ENCODE data around the gene EEF1AKMT1.
"Not testable (repeated sequence)": the region's sequence is repeated elsewhere in the genome, so short reads cannot be mapped to it uniquely, and the experiment has no call there.

EEF1AKMT1 gene

DNA sequence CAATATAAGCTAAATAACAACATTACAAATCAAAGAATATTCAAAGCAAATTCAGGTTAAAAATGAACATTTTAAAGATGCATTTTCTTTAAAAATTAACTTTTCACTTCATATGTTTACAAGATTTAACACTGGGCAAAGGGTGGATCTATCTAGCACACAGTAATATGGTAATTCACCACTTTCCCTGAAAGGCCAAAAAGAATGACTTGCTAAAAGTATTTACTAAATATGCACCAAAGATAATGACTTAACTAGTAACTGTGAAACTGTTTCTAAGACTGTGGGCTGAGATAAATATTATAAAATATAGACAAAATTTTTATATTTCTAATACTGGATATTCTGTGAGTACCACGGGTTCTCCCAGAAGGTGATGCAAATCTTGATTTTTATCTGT is 4.5 kb upstream of the EEF1AKMT1 start:
- DNase-seq (ENCODE audit: extremely low read depth in 1 of 2, low read depth in 1 of 2) = no peak

DNA sequence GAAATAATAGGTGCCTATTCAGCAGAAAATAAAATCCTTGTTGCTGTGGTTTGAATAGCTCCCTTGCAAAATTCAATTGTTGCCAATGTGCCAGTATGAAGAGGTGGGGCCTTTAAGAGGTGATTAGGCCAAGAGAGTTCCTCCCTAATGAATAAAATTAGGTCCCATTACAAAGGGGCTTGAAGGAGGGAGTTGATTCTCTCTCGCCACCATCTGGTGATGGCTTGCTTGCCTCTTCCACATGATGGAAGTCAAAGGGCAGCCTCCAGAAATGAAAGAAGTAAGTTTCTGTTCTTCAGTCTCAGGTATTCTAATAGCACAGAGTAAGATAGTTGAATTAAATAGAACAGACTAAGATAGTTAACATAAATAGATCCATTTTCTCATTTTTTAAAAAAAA is 3.0 kb upstream of the EEF1AKMT1 start:
- DNase-seq (ENCODE audit: extremely low read depth in 1 of 2, low read depth in 1 of 2) = no peak

DNA sequence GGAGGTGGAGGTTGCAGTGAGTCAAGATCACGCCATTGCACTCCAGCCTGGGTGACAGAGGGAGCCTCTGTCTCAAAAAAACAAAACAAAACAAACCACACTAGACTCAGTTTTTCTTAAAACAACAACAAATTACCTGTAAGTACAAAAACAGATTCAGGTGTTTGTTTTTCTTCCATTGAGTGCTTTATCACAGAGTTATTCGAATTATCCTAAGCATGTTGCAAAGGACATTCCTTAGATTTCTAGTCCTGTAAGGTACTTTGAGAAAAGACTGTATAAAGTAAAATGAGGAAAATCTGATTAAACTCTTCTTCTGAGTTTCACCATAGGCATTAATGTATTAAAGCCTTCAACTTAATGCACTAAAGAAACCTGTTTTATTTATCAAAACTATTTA is 2.2 kb upstream of the EEF1AKMT1 start:
- no peak for DNase-seq (ENCODE audit: extremely low read depth in 1 of 2, low read depth in 1 of 2)

DNA sequence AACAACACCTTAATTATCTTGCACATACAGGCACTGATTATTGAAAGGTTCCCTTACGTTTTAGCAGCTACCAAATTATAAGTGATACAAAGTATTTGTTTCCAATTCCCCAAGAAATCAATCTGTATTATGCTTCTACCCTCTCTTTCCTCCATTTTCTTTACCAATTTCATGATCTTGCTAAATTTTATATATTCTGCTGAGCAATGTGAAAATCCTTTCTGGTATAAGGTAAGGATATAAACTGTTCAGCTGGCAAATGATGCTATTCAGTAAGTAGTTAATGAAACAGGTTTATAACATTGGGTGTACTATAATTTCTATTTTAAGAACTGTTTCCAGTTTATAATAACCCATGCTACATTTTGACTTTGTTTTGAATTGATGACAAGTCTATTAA is 985 bp upstream of the EEF1AKMT1 start:
- DNase-seq (ENCODE audit: extremely low read depth in 1 of 2, low read depth in 1 of 2) = no peak

DNA sequence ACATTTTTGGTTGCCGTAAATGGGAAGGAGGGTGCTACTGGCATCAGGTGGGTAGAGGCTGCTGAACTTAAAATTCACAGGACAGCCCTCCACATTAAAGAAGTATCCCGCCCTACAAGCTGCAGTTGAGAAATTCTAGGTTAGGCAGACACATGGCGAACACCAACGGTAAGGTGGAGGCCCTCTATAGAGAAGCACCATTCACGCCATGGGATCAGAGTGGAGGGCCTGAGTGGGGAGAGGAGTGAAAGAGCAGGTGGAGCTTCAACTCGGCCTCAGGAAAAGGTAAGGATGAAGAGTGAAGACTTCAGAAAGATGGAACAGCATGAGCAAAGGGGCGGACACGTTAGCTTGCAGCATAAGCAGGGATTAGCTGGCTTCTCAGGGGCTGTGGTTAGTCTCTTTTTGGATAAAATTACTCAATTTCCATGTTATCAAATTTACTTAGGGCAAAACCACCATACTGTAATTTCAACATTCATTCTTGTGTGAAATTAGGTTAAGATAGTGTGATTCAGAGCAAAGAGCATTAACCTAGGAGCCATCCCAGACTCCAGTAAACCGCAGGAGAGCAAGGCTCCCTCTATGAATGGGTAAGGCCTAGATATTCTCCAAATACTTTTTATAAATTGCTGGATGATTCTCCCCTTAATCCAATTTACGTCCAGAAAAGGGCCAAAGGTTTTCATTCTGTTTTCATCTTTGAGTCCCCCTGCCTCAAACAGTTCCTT is 1.2 kb downstream of the EEF1AKMT1 start:
- DNase-seq (ENCODE audit: extremely low read depth in 1 of 2, low read depth in 1 of 2) = no peak

DNA sequence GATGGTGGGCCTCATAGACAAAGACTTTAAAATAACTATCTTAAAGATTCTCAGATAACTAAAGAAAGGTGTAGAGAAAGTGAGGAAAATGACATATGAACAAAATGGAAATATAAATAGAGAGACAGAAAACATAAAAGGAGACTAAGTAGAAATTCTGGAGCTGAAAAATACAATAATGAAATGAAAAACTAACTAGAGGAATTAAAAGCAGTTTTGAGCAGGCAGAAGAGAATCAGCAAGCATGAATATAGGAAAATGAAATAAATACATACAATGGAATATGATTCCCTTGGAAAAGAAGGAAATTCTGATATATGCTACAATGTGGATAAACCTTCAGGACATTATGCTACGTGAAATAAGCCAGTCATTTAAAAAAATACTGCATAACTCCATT is 3.9 kb downstream of the EEF1AKMT1 start:
- DNase-seq (ENCODE audit: extremely low read depth in 1 of 2, low read depth in 1 of 2) = no peak

DNA sequence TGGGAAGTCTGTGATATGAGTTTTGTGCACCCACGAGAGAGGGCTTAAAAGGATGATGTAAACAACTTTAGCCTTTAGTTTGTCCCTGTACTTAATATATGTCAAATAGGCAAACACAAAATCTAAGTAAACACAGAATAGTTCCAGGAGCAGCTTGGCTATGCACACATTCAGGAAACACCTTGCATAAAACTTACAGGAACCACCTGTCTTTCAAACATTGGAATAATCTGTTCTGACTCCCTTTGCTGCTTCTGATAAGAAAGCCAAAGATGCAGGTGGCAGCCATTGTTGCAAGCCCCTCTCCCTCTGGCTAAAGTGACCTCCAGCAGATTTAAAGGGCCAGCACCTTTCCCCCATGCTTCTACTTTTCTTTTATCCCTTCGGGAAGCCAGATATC is 4.7 kb downstream of the EEF1AKMT1 start:
- no peak for DNase-seq (ENCODE audit: extremely low read depth in 1 of 2, low read depth in 1 of 2)

DNA sequence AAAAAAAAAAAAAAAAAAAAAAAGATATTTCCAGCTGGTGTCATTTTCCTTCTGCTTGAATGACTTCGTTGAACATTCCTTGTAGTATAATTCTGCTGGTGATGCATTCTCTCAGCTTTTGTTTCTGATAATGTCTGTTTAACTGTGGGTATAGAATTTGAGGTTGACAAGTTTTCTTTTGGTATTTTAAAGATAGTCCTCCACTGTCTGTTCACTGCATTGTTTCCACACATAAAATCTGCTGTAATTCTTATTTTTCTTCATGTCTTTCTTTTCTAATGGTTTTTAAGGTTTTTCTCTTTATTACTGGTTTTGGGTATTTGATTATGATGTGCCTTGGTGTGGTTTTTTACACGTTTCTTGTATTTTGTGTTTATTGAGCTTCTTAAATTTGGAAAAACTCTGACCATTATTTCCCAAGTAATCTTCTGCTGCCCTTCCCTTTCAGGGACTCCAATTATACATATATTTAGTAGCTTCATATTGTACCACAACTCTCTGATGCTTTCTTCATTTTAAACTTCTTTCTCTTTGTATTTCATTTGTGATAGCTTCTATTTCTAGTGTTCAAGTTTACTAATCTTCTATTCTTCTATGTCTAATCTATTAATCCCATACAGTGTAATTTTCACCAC is 6.3 kb downstream of the EEF1AKMT1 start:
- no peak for DNase-seq (ENCODE audit: extremely low read depth in 1 of 2, low read depth in 1 of 2)

DNA sequence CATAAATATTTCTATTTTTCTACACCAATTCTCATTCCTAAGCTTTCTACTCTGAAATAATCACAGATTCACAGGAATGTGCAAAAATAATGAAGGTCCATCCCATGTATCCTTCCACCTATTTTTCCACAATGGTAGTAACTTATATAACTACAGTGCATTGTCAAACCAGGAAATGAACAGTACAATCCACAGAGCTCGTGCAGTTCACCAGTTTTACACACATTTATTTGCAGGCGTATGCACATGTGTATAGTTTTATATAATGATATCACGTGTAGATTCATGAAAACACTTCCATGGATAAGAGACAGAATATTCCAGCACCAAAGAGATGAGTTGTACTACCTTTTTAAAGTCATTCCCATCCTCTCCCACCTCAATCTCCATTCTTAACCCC is 12.9 kb downstream of the EEF1AKMT1 start:
- no peak for DNase-seq (ENCODE audit: extremely low read depth in 1 of 2, low read depth in 1 of 2)

DNA sequence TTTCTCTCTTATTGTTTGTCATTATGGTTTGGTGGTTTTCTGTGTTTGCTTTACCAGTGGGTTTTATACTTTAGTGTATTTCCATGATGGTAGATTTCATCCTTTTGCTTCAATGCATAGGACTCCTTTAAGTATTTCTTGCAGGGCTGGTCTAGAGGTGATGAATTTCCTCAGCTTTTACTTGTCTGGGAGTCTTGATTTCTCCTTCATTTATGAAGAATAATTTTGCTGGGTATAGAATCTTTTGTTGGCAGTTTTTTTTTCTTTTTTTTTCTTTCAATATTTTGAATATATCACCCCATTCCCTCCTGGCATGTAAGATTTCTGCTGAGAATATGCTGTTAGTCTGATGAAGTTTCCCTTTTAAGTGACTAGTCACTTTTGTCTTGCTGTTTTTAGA is 19.8 kb downstream of the EEF1AKMT1 start:
- no peak for DNase-seq (ENCODE audit: extremely low read depth in 1 of 2, low read depth in 1 of 2)

DNA sequence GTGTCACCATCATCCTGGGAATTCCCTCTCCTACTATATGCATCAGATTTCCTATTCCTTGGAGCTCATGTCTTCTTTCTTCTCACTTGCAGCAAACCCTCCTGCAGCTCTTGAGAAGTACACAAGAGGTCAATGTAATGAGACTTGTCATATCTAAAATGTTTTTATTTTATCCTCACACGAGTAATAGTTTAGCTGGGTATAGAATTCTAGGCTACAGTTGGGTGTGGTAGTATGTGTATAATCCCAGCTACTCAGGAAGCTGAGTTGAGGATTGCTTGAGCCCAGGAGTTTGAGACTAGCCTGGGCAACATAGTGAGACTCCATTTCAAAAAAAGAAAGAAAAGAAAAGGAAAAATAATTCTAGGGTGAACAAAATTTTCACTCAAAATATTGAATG is 24.4 kb downstream of the EEF1AKMT1 start:
- DNase-seq (ENCODE audit: extremely low read depth in 1 of 2, low read depth in 1 of 2) = no peak

DNA sequence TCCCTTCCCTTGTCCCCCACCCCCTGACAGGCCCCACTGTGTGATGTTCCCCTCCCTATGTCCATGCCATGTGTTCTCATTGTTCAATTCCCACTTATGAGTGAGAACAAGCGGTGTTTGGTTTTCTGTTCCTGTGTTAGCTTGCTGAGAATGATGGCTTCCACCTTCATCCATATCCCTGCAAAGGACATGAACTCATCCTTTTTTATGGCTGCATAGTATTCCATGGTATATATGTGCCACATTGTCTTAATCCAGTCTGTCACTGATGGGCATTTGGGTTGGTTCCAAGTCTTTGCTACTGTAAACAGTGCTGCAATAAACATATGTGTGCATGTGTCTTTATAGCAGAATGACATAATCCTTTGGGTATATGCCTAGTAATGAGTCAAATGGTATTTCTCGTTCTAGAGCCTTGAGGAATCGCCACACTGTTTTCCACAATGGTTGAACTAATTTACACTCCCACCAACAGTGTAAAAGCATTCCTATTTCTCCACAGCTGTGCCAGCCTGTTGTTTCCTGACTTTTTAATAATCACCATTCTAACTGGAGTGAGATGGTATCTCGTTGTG is 29.8 kb downstream of the EEF1AKMT1 start:
- DNase-seq (ENCODE audit: extremely low read depth in 1 of 2, low read depth in 1 of 2) = not testable (repeated sequence)

DNA sequence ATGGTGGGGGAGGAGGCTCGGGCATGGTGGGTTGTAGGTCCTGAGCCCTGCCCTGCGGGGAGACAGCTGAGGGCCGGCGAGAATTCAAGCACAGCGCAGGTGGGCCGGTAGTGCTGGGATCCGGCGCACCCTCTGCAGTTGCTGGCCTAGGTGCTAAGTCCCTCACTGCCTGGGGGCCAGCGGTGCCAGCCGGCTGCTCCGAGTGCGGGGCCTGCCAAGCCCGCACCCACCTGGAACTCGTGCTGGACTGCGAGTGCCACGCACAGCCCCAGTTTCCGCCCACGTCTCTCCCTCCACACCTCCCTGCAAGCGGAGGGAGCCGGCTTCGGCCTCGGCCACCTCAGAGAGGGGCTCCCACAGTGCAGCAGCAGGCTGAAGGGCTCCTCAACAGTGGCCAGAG is 33.7 kb downstream of the EEF1AKMT1 start:
- DNase-seq (ENCODE audit: extremely low read depth in 1 of 2, low read depth in 1 of 2) = no peak

DNA sequence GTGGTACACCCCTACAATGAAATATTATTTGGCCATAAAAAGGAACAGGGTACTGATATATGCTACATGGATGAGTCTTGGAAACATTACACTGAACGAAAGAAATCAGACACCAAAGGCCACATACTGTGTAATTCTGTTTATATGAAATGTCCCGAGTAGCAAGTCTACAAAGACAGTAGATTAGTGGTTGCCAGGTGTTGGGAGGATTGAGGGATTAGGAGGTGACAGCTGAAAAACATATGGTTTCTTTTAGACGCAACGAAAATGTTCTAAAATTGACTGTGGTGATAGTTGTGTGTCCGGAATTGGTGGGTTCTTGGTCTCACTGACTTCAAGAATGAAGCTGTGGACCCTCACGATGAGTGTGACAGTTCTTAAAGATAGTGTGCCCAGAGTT is 35.1 kb downstream of the EEF1AKMT1 start:
- no peak for DNase-seq (ENCODE audit: extremely low read depth in 1 of 2, low read depth in 1 of 2)

DNA sequence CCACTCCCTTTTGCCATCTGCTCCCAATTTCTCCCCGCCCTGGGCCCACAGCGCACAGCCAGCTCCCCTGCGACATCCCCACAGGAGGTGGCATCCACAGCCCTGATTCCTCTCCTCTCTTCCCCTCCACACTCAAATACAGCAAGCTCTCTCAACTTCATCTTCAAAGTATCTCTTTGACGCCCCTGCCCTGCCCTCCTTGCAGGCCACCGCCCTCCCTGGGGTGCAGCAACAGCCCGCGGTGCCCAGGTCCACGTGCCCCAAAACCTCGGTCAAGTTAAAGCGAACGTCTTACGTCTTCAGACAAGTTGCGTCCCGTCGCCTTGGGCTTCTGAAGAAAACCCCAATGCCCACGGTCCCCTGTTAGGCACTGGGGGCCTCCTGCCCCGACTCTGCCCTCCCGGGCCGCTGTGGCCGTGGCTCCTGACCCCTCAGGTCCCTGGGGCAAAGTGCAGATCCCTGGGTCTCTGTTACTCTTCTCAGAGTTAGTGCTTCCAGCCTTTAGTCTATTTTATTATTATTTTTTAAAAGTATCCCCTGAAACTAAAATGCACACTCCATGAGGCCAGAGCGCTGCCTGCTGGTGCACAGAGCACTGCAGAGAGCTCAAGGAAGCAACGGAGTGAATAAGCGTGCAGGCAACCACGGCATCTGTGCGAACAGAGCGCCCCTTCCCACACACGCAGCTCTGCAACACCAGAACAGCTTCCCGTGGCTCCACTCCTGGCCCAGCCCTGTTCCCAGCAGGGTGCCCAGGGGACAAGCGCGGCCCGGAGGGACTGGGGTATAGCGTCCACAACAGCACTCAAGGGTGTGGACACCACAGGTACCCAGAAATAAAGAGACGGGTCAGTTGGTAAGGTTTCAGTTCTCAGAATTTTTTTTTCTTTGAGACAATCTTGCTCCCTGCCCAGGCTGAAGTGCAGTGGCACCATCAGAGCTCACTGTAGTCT is 43.9 kb downstream of the EEF1AKMT1 start:
- no peak for DNase-seq (ENCODE audit: extremely low read depth in 1 of 2, low read depth in 1 of 2)

DNA sequence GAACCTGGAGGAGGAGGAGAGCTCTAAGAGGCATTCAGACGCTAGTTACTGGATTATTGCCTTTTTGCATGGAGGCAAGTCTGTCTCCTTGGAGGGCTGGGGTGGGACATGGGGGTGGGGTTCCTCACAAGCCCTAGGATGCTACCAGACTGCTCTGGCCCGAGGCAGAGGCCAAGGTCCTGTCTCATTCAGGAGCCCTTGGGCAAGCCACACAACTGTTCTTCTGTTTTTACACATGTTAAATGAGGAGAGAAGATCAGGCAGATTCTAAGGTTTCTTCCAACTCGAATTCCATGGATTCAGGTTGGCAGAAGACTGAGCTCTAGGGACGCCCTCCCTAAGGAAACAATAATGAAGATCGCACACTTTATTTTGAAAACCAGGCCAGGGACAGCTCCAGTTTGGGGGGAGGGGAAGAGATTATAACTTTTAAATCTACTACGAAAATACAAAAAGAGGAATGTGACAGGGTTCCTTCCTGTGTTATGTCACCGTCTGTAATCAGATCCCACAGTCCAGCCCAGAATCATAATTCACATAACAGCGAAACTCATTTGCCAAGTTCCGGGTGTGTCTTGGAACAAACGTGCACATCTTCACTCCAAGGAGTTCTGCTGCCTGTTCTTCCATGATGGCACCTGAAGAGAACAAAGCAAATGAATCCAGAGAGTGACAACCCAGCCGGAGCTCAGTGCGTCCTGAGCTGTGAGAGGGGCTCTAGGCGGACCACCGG is 45.0 kb downstream of the EEF1AKMT1 start:
- no peak for DNase-seq (ENCODE audit: extremely low read depth in 1 of 2, low read depth in 1 of 2)

DNA sequence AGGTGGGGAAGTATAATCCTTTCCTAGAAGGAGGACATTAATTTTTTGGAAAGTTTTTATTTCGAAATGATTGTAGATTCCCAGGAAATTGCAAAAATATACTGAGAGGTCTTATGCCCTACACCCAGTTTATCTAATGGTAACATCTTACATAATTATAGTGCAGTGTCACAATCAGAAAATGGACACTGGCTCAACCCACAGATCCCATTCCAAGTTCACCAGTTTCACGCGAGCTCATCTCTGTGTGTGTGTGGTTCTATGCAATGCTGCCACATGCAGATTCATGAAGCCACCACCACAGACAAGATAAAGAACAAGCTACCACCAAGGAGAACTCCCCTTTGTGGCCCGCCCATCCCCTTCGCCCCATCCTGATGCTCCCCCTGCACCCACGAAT is 45.9 kb downstream of the EEF1AKMT1 start:
- no peak for DNase-seq (ENCODE audit: extremely low read depth in 1 of 2, low read depth in 1 of 2)

DNA sequence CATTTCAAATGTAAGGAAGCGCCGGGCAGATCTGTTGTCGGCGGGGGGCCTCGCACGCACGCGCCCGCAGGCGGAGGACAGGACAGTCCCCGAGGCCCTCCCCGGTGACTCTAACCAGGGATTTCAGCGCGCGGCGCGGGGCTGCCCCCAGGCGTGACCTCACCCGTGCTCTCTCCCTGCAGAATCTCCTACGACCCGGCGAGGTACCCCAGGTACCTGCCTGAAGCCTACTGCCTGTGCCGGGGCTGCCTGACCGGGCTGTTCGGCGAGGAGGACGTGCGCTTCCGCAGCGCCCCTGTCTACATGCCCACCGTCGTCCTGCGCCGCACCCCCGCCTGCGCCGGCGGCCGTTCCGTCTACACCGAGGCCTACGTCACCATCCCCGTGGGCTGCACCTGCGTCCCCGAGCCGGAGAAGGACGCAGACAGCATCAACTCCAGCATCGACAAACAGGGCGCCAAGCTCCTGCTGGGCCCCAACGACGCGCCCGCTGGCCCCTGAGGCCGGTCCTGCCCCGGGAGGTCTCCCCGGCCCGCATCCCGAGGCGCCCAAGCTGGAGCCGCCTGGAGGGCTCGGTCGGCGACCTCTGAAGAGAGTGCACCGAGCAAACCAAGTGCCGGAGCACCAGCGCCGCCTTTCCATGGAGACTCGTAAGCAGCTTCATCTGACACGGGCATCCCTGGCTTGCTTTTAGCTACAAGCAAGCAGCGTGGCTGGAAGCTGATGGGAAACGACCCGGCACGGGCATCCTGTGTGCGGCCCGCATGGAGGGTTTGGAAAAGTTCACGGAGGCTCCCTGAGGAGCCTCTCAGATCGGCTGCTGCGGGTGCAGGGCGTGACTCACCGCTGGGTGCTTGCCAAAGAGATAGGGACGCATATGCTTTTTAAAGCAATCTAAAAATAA is 52.1 kb downstream of the EEF1AKMT1 start:
- DNase-seq (ENCODE audit: extremely low read depth in 1 of 2, low read depth in 1 of 2) = no peak

DNA sequence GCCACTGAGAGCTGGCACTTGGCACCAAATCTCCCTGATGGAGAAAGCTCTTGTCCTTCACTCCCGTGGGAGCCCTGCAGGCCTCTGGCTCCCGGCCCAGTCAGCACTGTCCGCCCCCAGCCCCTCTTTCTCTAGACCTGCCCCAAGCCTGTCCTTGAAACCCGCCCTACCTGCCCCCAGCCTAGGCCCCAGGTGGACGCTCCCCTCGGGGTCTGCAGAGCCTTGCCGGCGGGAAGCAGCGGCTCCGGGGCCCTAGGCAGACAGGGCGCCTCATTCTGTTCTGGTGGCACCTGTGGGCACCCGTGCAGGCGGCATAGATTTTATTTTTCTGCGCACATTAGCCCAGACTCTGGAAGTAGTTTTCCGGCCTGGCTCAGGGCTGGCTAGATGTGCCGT is 52.7 kb downstream of the EEF1AKMT1 start:
- DNase-seq (ENCODE audit: extremely low read depth in 1 of 2, low read depth in 1 of 2) = no peak

DNA sequence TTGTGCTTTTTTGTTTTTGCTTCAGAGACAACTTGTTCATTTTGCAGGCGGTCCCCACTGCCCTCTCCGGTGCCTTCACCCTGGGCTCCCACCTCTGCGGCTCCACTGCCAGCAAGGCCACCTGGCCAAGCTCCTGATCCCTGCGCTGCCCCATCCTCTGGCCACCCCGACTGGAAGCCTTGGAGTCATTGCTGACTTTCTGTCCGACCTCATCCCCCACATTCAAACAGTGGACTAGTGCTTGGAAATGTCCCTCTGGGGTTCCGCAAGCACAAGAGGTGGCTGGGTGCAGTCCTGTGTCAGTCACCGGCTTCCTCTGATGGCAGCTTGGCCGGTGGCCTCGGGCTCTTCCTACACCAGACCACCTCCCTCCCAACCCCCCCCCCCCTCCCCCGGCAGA is 53.3 kb downstream of the EEF1AKMT1 start:
- no peak for DNase-seq (ENCODE audit: extremely low read depth in 1 of 2, low read depth in 1 of 2)
